H9 (cell line): ENCODE data around the gene NCOA5. TPM values are rescaled to one million over a fixed set of nuclear protein-coding genes. Genes with fewer than 3 reads are reported as not detected.

Source experiments
- DNase-seq: peaks from one replicate; pipeline ENCODE4 v3.0.0-alpha.2; 2017
- H2AFZ ChIP-seq: one replicate; pipeline ENCODE4 v1.6.1; 2013; ENCODE audit warnings: mild to moderate bottlenecking, low read length, control low read depth, moderate library complexity
- H2AK5ac ChIP-seq: 2 replicates; pipeline ENCODE4 v1.6.1; 2013; ENCODE audit warnings: low read length, control low read depth, mixed read lengths; ENCODE audit not compliant: insufficient read length
- H2BK120ac ChIP-seq: one replicate; pipeline ENCODE4 v1.6.1; 2013; ENCODE audit warnings: low read depth, mild to moderate bottlenecking, low read length, control low read depth, inconsistent platforms; ENCODE audit not compliant: poor library complexity, severe bottlenecking
- H2BK12ac ChIP-seq: 2 replicates; pipeline ENCODE4 v1.6.1; 2013; ENCODE audit warnings: low read length, control low read depth, mixed read lengths, low read depth; ENCODE audit not compliant: insufficient read length
- H2BK15ac ChIP-seq: 2 replicates; pipeline ENCODE4 v1.6.1; 2013; ENCODE audit warnings: low read depth, low read length, control low read depth
- H2BK20ac ChIP-seq: one replicate; pipeline ENCODE4 v1.6.1; 2013; ENCODE audit warnings: low read depth, mild to moderate bottlenecking, low read length, control low read depth, inconsistent platforms; ENCODE audit not compliant: poor library complexity, severe bottlenecking
- H2BK5ac ChIP-seq: 2 replicates; pipeline ENCODE4 v1.6.1; 2013; ENCODE audit warnings: low read length, control low read depth, mixed read lengths; ENCODE audit not compliant: insufficient read length
- H3K14ac ChIP-seq: 2 replicates; pipeline ENCODE4 v1.6.1; 2013; ENCODE audit warnings: low read length, control low read depth; ENCODE audit not compliant: insufficient read depth
- H3K18ac ChIP-seq: 2 replicates; pipeline ENCODE4 v1.6.1; 2013; ENCODE audit warnings: low read depth, mild to moderate bottlenecking, mixed read lengths, low read length, control low read depth; ENCODE audit not compliant: insufficient read length
- H3K23ac ChIP-seq: 2 replicates; pipeline ENCODE4 v1.6.1; 2013; ENCODE audit warnings: low read length, control low read depth, mixed read lengths, low read depth; ENCODE audit not compliant: insufficient read length
- H3K23me2 ChIP-seq: 2 replicates; pipeline ENCODE4 v1.6.1; 2013; ENCODE audit warnings: low read depth, mild to moderate bottlenecking, mixed read lengths, low read length, control low read depth; ENCODE audit not compliant: insufficient read length, poor library complexity, severe bottlenecking
- H3K27ac ChIP-seq: 2 replicates; pipeline ENCODE4 v1.5.1; 2013; ENCODE audit warnings: low read length, control low read depth, mixed read lengths, low read depth; ENCODE audit not compliant: insufficient read length
- H3K27me3 ChIP-seq: 2 replicates; pipeline ENCODE4 v1.6.1; 2013; ENCODE audit warnings: low read length, control low read depth, inconsistent platforms; ENCODE audit not compliant: insufficient read depth
- H3K4ac ChIP-seq: 2 replicates; pipeline ENCODE4 v1.6.1; 2013; ENCODE audit warnings: low read depth, mild to moderate bottlenecking, control low read depth, inconsistent platforms, low read length, moderate library complexity
- H3K4me1 ChIP-seq: 2 replicates; pipeline ENCODE4 v1.6.1; 2013; ENCODE audit warnings: low read length, control low read depth, inconsistent platforms; ENCODE audit not compliant: insufficient read depth
- H3K4me2 ChIP-seq: 2 replicates; pipeline ENCODE4 v1.6.1; 2013; ENCODE audit warnings: low read length, control low read depth, mixed read lengths; ENCODE audit not compliant: insufficient read length, insufficient read depth
- H3K56ac ChIP-seq: 2 replicates; pipeline ENCODE4 v1.6.1; 2013; ENCODE audit warnings: low read depth, mild to moderate bottlenecking, mixed read lengths, low read length, control low read depth; ENCODE audit not compliant: insufficient read length
- H3K79me1 ChIP-seq: 2 replicates; pipeline ENCODE4 v1.6.1; 2013; ENCODE audit warnings: low read depth, mild to moderate bottlenecking, moderate library complexity, low read length, control low read depth, inconsistent platforms; ENCODE audit not compliant: insufficient read depth, poor library complexity, severe bottlenecking
- H3K79me2 ChIP-seq: 2 replicates; pipeline ENCODE4 v1.6.1; 2013; ENCODE audit warnings: low read length, control low read depth, inconsistent platforms; ENCODE audit not compliant: insufficient read depth
- H3K9ac ChIP-seq: 2 replicates; pipeline ENCODE4 v1.6.1; 2013; ENCODE audit warnings: low read length, control low read depth, mixed read lengths; ENCODE audit not compliant: insufficient read length; ENCODE audit errors: extremely low read depth
- H3K9me3 ChIP-seq: one replicate; pipeline ENCODE4 v1.6.1; 2013; ENCODE audit warnings: low read depth, low read length, inconsistent platforms; ENCODE audit not compliant: control insufficient read depth
- H3T11ph ChIP-seq: one replicate; pipeline ENCODE4 v1.6.1; 2013; ENCODE audit warnings: mild to moderate bottlenecking, low read length, control low read depth, inconsistent platforms
- H4K20me1 ChIP-seq: one replicate; pipeline ENCODE4 v1.6.1; 2013; ENCODE audit not compliant: control insufficient read depth, insufficient read length, insufficient read depth
- H4K5ac ChIP-seq: 2 replicates; pipeline ENCODE4 v1.6.1; 2013; ENCODE audit warnings: low read depth, mild to moderate bottlenecking, mixed read lengths, low read length, control low read depth; ENCODE audit not compliant: insufficient read length
- H4K8ac ChIP-seq: replicated peaks from 2 replicates; pipeline ENCODE4 v1.6.1; 2013; ENCODE audit warnings: low read length, control low read depth, mixed read lengths, low read depth; ENCODE audit not compliant: insufficient read length
- H4K91ac ChIP-seq: 2 replicates; pipeline ENCODE4 v1.6.1; 2013; ENCODE audit warnings: low read depth, mild to moderate bottlenecking, moderate library complexity, mixed read lengths, low read length, control low read depth; ENCODE audit not compliant: insufficient read length
- H3K27ac Mint-ChIP-seq, 3 experiments: 2 replicates in 2 of 3; 3 replicates in 1 of 3; pipeline ENCODE4 v1.8.0; 2020 to 2021; ENCODE audit warnings: mixed read lengths in 3 of 3, mild to moderate bottlenecking in 1 of 3, moderate library complexity in 1 of 3
- H3K27me3 Mint-ChIP-seq: 2 replicates; pipeline ENCODE4 v1.8.0; 2021; ENCODE audit warnings: low read depth, mild to moderate bottlenecking, moderate library complexity, mixed read lengths
- H3K36me3 Mint-ChIP-seq, 3 experiments: 2 replicates in 2 of 3; 3 replicates in 1 of 3; pipeline ENCODE4 v1.8.0; 2020 to 2021; ENCODE audit warnings: low read depth in 3 of 3, mixed read lengths in 3 of 3; ENCODE audit not compliant: insufficient read depth in 1 of 3
- H3K4me1 Mint-ChIP-seq, 2 experiments: 2 replicates each; pipeline ENCODE4 v1.8.0; 2020; ENCODE audit warnings: mixed read lengths in 2 of 2
- H3K4me3 Mint-ChIP-seq, 2 experiments: 2 replicates in 1 of 2; 3 replicates in 1 of 2; pipeline ENCODE4 v1.8.0; 2020 to 2021; ENCODE audit warnings: mild to moderate bottlenecking in 2 of 2, mixed read lengths in 2 of 2, moderate library complexity in 1 of 2
- H3K9me3 Mint-ChIP-seq, 2 experiments: 2 replicates in 1 of 2; 3 replicates in 1 of 2; pipeline ENCODE4 v1.8.0; 2020; ENCODE audit warnings: mild to moderate bottlenecking in 2 of 2, mixed read lengths in 2 of 2, moderate library complexity in 1 of 2
- CTCF ChIP-seq: fragments of 200-600 bp; sonication (generic); conservative IDR thresholded peaks from 3 replicates; pipeline ENCODE4 v1.8.0; 2021; ENCODE audit warnings: antibody characterized with exemption, mild to moderate bottlenecking
- WGBS: extraction: QIAGEN DNeasy Blood & Tissue Kit; methylation state at CpG from one replicate; pipeline ENCODE4 v1.1.7; 2013; ENCODE audit warnings: missing lambda C conversion rate, low lambda C conversion rate, mixed read lengths; ENCODE audit not compliant: insufficient read length; ENCODE audit errors: extremely low coverage; 5-methylcytosine and 5-hydroxymethylcytosine counted together
- total RNA-seq: library from RNA; stranded (reverse); gene quantifications from 2 replicates; pipeline ENCODE4 v1.2.1, GENCODE V29; 2021

Gene NCOA5
- total RNA-seq, 1 experiment from 2014 or later: 55.7 TPM

GRCh38 chr20:46031014-46031569 lies 58.7 kb downstream of the NCOA5 start:
- H3K27ac Mint-ChIP-seq: no peak overlapping the region
- H3K79me1 ChIP-seq: no peaks in the 10 kb centered on the region
- H3T11ph ChIP-seq: no peak overlapping the region
- no peaks in the 10 kb centered on the region for H4K20me1 ChIP-seq
- H3K23ac ChIP-seq: no peak overlapping the region
- H2AFZ ChIP-seq: no peak overlapping the region
- H3K4me2 ChIP-seq: peak overlapping the region; percentile 69
- H2BK5ac ChIP-seq: no peak overlapping the region
- H3K9ac ChIP-seq: no peak overlapping the region
- peaks cover 71% of the 10 kb centered on the region for H3K27me3 ChIP-seq
- H3K4ac ChIP-seq: no peak overlapping the region
- H2BK20ac ChIP-seq: no peak overlapping the region
- H3K56ac ChIP-seq: no peak overlapping the region
- no peaks in the 10 kb centered on the region for H3K36me3 Mint-ChIP-seq
- TF ChIP-seq CTCF: no peak
- peaks cover 99% of the 10 kb centered on the region for H3K27me3 Mint-ChIP-seq
- H4K5ac ChIP-seq: no peak overlapping the region
- H3K9me3 ChIP-seq: no peaks in the 10 kb centered on the region
- WGBS: no CpG with 5 or more reads among the region's 11 CpGs
- H4K8ac ChIP-seq: no peak overlapping the region
- H3K9me3 Mint-ChIP-seq: peaks cover 0 to 3% of the 10 kb centered on the region in 2 experiments; a peak in 2 of 5 replicates
- H3K18ac ChIP-seq: no peak overlapping the region
- H3K4me3 Mint-ChIP-seq: peak overlapping the region; percentile 14 to 59; a peak in 1 of 5 replicates
- H2AK5ac ChIP-seq: no peak overlapping the region
- no peak for DNase-seq
- H3K27ac ChIP-seq: no peak overlapping the region
- H2BK12ac ChIP-seq: no peak overlapping the region
- H2BK15ac ChIP-seq: no peak overlapping the region
- no peaks in the 10 kb centered on the region for H3K4me1 ChIP-seq
- H4K91ac ChIP-seq: no peak overlapping the region
- H3K4me1 Mint-ChIP-seq: peaks cover 0 to 28% of the 10 kb centered on the region in 2 experiments; a peak in 3 of 4 replicates
- peaks cover 4% of the 10 kb centered on the region for H3K23me2 ChIP-seq
- H3K79me2 ChIP-seq: no peaks in the 10 kb centered on the region
- no peak overlapping the region for H3K14ac ChIP-seq
- no peak overlapping the region for H2BK120ac ChIP-seq
